ENCODE measurements around the gene ITGB5.

DNA sequence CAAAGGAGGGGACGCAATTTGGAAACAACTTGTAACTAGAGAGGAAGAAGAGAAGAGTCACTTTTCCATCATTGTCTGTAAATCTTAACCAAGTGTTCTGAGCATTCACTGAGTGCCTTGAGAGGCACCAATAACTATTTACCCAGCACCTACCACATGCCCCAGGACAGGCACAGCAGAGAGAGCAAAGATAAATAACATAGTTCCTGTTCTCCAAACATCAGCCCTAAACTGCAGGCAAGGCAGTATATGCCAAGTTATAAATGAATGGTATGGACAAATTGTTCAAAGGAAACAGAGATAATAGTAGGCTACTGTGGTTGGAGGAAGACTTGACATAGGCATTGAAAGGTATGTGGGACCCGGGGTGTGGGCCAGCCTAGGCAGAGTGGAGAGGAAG, 45.6 kb downstream of the ITGB5 start:
- TF ChIP-seq POLR2A (IDR thresholded peaks at IDR 0.05), result no peak
- TF ChIP-seq, protein P1, sequence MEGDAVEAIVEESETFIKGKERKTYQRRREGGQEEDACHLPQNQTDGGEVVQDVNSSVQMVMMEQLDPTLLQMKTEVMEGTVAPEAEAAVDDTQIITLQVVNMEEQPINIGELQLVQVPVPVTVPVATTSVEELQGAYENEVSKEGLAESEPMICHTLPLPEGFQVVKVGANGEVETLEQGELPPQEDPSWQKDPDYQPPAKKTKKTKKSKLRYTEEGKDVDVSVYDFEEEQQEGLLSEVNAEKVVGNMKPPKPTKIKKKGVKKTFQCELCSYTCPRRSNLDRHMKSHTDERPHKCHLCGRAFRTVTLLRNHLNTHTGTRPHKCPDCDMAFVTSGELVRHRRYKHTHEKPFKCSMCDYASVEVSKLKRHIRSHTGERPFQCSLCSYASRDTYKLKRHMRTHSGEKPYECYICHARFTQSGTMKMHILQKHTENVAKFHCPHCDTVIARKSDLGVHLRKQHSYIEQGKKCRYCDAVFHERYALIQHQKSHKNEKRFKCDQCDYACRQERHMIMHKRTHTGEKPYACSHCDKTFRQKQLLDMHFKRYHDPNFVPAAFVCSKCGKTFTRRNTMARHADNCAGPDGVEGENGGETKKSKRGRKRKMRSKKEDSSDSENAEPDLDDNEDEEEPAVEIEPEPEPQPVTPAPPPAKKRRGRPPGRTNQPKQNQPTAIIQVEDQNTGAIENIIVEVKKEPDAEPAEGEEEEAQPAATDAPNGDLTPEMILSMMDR (IDR thresholded peaks at IDR 0.05), result no peak
- no peak for TF ChIP-seq POLR2AphosphoS5 (IDR thresholded peaks at IDR 0.05; ENCODE audit: insufficient read depth in 1 of 2, low read depth in 1 of 2)
